ENCODE measurements around the gene KLHL29. TPM values are rescaled to one million over a fixed set of nuclear protein-coding genes. Genes with fewer than 3 reads are reported as not detected.

KLHL29 gene
- total RNA-seq, 1 experiment from 2014 or later, result 7.7 TPM

GRCh38 chr2:23523373-23524260 is 138.6 kb downstream of the KLHL29 start:
- CTCF ChIA-PET, result no interaction called here

More at GRCh38 chr2:23523373-23524260, 138.6 kb downstream of the KLHL29 start:
- Histone ChIP-seq H3K9me3 (ENCODE audit: control insufficient read depth, insufficient read depth, low read depth, low read length) (no peaks in the 10 kb centered on the region), H3K36me3 (ENCODE audit: control insufficient read depth, insufficient read depth, low read length) (no peaks in the 10 kb centered on the region), H3K4me3 (ENCODE audit: low read depth in 2 of 2, low read length in 2 of 2) (no peak overlapping the region), H3K27ac (ENCODE audit: low read length) (no peak overlapping the region), H3K27me3 (ENCODE audit: control insufficient read depth, insufficient read depth, low read length) (no peaks in the 10 kb centered on the region), H3K4me1 (ENCODE audit: control insufficient read depth, insufficient read depth, low read length) (peaks cover 5% of the 10 kb centered on the region; the same call in 1 of the 2 replicates)
- DNase-seq (ENCODE audit: low read depth, low spot score), result no peak
- ATAC-seq, result no peak
- TF ChIP-seq CTCF (IDR thresholded peaks at IDR 0.05) (no peak), SIN3A (IDR thresholded peaks at IDR 0.05; ENCODE audit: borderline replicate concordance, insufficient read depth, low read depth, low read length) (no peak), REST (IDR thresholded peaks at IDR 0.05; ENCODE audit: insufficient read depth in 1 of 2, low read depth in 2 of 2, low read length in 1 of 2) (no peak), POLR2AphosphoS5 (IDR thresholded peaks at IDR 0.05; ENCODE audit: low read depth, low read length) (no peak), TCF7L2 (IDR thresholded peaks at IDR 0.05; ENCODE audit: low read depth, low read length) (no peak)
- POLR2A ChIA-PET, result interaction anchor here (0.6 kb wide), 1 partner anchor 119 kb away, joined by 4 read pairs; no protein-coding TSS in a partner anchor
- in situ Hi-C loops (cut with HindIII; ENCODE audit: low pct_unique_long_range_greater_than_20kb, low sequenced_read_pairs), result no loop called here
- no TSS peak for BruUV-seq (replicated peaks)
- intact Hi-C loops (cut with micrococcal nuclease; ENCODE audit: unreplicated experiment), result no loop called here

Data from Panc1 (cell line).